ENCODE data around the gene TACR2.

The TACR2 gene

DNA sequence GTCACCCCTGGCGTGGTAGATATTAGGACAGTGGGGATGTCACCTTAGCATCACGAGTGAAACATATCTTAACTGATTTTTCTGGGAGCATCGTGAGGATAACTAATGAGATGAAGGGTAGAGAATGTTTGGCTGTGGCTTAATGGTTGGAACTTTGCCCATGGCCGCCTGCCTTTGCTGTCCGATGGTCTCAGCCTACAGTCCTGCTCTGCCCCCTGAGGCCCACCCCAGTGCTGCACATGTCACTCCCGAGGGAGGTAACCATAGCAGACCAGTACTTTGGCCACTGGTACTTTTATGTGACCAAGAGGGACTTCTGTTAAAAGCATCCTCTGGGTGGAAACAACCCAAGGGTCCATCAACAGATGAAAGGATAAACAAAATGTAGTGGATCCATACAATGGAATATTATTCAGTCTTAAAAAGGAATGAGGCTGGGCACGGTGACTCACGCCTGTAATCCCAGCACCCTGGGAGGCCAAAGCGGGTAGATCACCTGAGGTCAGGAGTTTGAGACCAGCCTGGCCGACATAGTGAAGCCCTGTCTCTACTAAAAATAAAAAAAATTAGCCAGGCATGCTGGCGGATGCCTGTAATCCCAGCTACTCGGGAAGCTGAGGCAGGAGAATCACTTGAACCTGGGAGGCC is 58.4 kb downstream of the TACR2 start:
- no peak overlapping the region for H3K27ac ChIP-seq

GRCh38 chr10:69356187-69356586 is 60.5 kb downstream of the TACR2 start:
- no peak overlapping the region for H3K27ac ChIP-seq
- H3K4me3 ChIP-seq = no peak overlapping the region

More for the DNA sequence above, 58.4 kb downstream of the TACR2 start:
- H3K4me3 ChIP-seq = no peak overlapping the region

DNA sequence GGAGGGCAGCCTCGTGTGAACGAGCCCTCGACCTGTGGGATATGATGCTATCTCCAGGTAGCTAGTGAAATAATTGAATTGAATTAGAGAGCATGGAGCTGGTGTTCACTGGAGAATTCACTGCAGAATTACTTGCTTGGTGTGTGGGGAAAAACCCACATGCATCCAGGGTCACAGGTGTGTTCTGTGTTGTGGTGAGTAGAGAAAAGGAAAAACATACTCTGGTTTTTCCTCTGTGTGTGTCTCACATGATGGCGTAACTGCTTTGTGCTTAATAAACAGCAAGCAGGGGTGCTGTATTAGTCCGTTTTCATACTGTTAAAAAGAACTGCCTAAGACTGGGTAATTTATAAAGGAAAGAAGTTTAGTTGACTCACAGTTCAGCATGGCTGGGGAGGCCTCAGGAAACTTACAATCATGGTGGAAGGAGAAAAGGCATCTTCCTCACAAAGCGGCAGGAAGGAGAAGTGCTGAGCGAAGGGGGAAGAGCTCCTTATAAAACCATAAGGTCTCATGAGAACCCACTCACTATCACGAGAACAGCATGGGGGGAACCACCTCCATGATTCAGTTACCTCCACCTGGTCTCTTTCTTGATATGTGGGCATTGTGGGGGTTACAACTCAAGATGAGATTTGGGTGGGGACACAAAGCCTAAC is 62.6 kb downstream of the TACR2 start:
- Histone ChIP-seq H3K4me3 (no peak overlapping the region), H3K27ac (no peak overlapping the region)

Data from skin epidermis (tissue), 12 donors.